ENCODE data around the gene NDRG4. TPM values are rescaled to one million over a fixed set of nuclear protein-coding genes. Genes with fewer than 3 reads are reported as not detected.
"Not testable (repeated sequence)": the region's sequence is repeated elsewhere in the genome, so short reads cannot be mapped to it uniquely, and the experiment has no call there.

The NDRG4 gene
- total RNA-seq, 1 donor from 2014 or later: 128 TPM

- Histone ChIP-seq H3K36me3 (no peaks in the 10 kb centered on the region), H3K27ac (no peak overlapping the region), H3K9me3 (no peaks in the 10 kb centered on the region), H3K4me1 (peaks cover 6% of the 10 kb centered on the region), H3K27me3 (no peaks in the 10 kb centered on the region), H3K4me3 (no peak overlapping the region)
- TF ChIP-seq POLR2AphosphoS5 (IDR thresholded peaks at IDR 0.05; ENCODE audit: insufficient read depth in 1 of 2, low read depth in 1 of 2) (no peak), POLR2A (IDR thresholded peaks at IDR 0.05) (no peak), CTCF (IDR thresholded peaks at IDR 0.05) (no peak)
- no peak for DNase-seq (ENCODE audit: extremely low spot score in 2 of 2)
- intact Hi-C loops (cut with DNase I): no loop called here
These were observed 11.4 kb upstream of the NDRG4 start for GRCh38 chr16:58488531-58488930.

GRCh38 chr16:58490065-58490464 lies 9.9 kb upstream of the NDRG4 start:
- intact Hi-C loops (cut with DNase I): no loop called here

GRCh38 chr16:58490539-58490938 lies 9.4 kb upstream of the NDRG4 start:
- DNase-seq (ENCODE audit: extremely low spot score in 2 of 2); H3K4me1 ChIP-seq; H3K9me3 ChIP-seq; H3K4me3 ChIP-seq; H3K27me3 ChIP-seq; H3K36me3 ChIP-seq; intact Hi-C loops (cut with DNase I); H3K27ac ChIP-seq: not testable (repeated sequence)

More at GRCh38 chr16:58490065-58490464, 9.9 kb upstream of the NDRG4 start:
- no peak for DNase-seq (ENCODE audit: extremely low spot score in 2 of 2)
- no peaks in the 10 kb centered on the region for H3K27me3 ChIP-seq
- peaks cover 6% of the 10 kb centered on the region for H3K4me1 ChIP-seq
- no peaks in the 10 kb centered on the region for H3K36me3 ChIP-seq
- TF ChIP-seq CTCF (IDR thresholded peaks at IDR 0.05): no peak
- TF ChIP-seq POLR2A (IDR thresholded peaks at IDR 0.05): no peak
- TF ChIP-seq POLR2AphosphoS5 (IDR thresholded peaks at IDR 0.05; ENCODE audit: insufficient read depth in 1 of 2, low read depth in 1 of 2): no peak
- no peak overlapping the region for H3K27ac ChIP-seq
- H3K4me3 ChIP-seq: no peak overlapping the region
- no peaks in the 10 kb centered on the region for H3K9me3 ChIP-seq

GRCh38 chr16:58492066-58492465 lies 7.9 kb upstream of the NDRG4 start:
- H3K4me1 ChIP-seq: peaks cover 10% of the 10 kb centered on the region
- no peaks in the 10 kb centered on the region for H3K27me3 ChIP-seq
- H3K27ac ChIP-seq: no peak overlapping the region
- no peaks in the 10 kb centered on the region for H3K9me3 ChIP-seq
- H3K36me3 ChIP-seq: no peaks in the 10 kb centered on the region
- DNase-seq (ENCODE audit: extremely low spot score in 2 of 2): no peak
- intact Hi-C loops (cut with DNase I): no loop called here
- no peak overlapping the region for H3K4me3 ChIP-seq
- TF ChIP-seq POLR2A (IDR thresholded peaks at IDR 0.05) (no peak), CTCF (IDR thresholded peaks at IDR 0.05) (no peak), POLR2AphosphoS5 (IDR thresholded peaks at IDR 0.05; ENCODE audit: insufficient read depth in 1 of 2, low read depth in 1 of 2) (no peak)

GRCh38 chr16:58492735-58493134 lies 7.2 kb upstream of the NDRG4 start:
- Histone ChIP-seq H3K27me3 (no peaks in the 10 kb centered on the region), H3K27ac (no peak overlapping the region), H3K4me3 (no peak overlapping the region), H3K36me3 (no peaks in the 10 kb centered on the region), H3K9me3 (no peaks in the 10 kb centered on the region), H3K4me1 (peaks cover 5% of the 10 kb centered on the region)
- intact Hi-C loops (cut with DNase I): no loop called here
- TF ChIP-seq POLR2A (IDR thresholded peaks at IDR 0.05): no peak
- TF ChIP-seq POLR2AphosphoS5 (IDR thresholded peaks at IDR 0.05; ENCODE audit: insufficient read depth in 1 of 2, low read depth in 1 of 2): no peak
- TF ChIP-seq CTCF (IDR thresholded peaks at IDR 0.05): no peak
- no peak for DNase-seq (ENCODE audit: extremely low spot score in 2 of 2)

Measured in vagina (tissue), 2 donors.